ENCODE data around the gene FILIP1. TPM values are rescaled to one million over a fixed set of nuclear protein-coding genes. Genes with fewer than 3 reads are reported as not detected.

The FILIP1 gene
- total and polyA plus RNA-seq, 2 of the 8 experiments (the other 6 are each of a cell fraction or from before 2014, with no cell fraction given): 2.4 to 5.7 TPM

- TF ChIP-seq TAF1 (IDR thresholded peaks at IDR 0.05; ENCODE audit: low read depth, low read length) (0 out of 2 replicates have a peak, but pooled peaks have one; percentile 3), MAFK (IDR thresholded peaks at IDR 0.05; ENCODE audit: low read depth, low read length) (no peak), SIX5 (IDR thresholded peaks at IDR 0.05; ENCODE audit: low read depth, low read length) (no peak), RAD21 (IDR thresholded peaks at IDR 0.05 in 1 of 2, conservative IDR thresholded peaks at IDR 0.05 in 1 of 2; ENCODE audit: low read depth in 2 of 2, low read length in 2 of 2) (no peak), RBBP5 (IDR thresholded peaks at IDR 0.05; ENCODE audit: borderline replicate concordance, low read depth, low read length) (peak; percentile 99), CTBP2 (IDR thresholded peaks at IDR 0.05; ENCODE audit: borderline replicate concordance, insufficient read depth, insufficient read length, low read length) (peak; percentile 39), CHD2 (IDR thresholded peaks at IDR 0.05; ENCODE audit: low read length) (no peak)
Observed at GRCh38 chr6:75283907-75284631, 209.5 kb downstream of the FILIP1 start (continued).

Measured in H1 (cell line).